ENCODE data around the gene ARHGEF37.
A peak's percentile ranks its signal among the peaks of the same experiment; 100 is the strongest.

Gene ARHGEF37

DNA sequence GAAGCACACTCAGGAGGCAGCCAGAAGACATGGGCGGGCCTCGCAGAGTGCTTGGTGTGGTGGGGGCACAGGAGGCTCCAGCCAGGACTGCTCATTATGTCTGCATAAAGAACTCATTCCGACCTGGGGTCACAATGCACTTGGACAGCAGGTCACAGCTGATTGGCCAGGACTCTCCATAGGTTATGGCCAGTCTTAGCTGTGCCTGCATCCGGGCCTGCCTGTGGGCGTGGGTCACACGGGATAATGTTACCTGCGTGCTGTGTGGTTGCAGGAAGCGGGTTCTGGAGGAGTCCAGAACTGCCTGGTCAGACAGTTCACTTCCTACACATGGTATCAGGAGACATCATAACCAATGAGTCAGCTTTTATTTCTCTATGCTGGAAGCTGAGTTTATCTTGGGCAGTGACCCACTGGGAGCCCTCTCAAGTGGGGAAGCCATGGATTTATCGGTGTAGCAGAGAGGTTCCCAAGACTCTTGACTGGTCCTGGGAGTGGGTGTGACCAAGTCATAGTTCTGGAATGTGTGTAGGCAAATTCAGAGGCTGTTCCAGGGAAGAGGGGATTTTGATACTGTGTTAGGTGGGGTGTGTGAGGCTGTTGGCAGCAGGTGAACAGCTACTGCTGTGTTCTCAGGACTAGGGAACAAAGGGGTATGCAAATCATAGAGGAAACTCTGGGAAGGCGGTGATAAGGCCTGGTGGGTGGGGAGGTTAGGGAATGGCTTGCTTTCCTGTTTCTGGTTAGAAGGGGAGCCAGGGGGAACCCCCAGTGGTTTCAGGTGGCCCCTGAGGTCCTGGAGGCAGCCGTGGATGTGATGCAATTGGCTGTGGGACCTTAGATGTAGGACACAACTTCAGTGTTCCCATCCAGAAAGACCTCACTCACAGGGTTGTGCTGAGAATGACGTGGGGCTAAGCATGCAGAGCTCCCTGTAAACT, 51.3 kb downstream of the ARHGEF37 start:
- TF ChIP-seq, protein P1, sequence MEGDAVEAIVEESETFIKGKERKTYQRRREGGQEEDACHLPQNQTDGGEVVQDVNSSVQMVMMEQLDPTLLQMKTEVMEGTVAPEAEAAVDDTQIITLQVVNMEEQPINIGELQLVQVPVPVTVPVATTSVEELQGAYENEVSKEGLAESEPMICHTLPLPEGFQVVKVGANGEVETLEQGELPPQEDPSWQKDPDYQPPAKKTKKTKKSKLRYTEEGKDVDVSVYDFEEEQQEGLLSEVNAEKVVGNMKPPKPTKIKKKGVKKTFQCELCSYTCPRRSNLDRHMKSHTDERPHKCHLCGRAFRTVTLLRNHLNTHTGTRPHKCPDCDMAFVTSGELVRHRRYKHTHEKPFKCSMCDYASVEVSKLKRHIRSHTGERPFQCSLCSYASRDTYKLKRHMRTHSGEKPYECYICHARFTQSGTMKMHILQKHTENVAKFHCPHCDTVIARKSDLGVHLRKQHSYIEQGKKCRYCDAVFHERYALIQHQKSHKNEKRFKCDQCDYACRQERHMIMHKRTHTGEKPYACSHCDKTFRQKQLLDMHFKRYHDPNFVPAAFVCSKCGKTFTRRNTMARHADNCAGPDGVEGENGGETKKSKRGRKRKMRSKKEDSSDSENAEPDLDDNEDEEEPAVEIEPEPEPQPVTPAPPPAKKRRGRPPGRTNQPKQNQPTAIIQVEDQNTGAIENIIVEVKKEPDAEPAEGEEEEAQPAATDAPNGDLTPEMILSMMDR (IDR thresholded peaks at IDR 0.05; ENCODE audit: low read depth, low read length, missing control alignments) = no peak
- H3K4me3 ChIP-seq (ENCODE audit: low read depth, low read length) = no peak overlapping the region
- DNase-seq (ENCODE audit: low read depth) = no peak

DNA sequence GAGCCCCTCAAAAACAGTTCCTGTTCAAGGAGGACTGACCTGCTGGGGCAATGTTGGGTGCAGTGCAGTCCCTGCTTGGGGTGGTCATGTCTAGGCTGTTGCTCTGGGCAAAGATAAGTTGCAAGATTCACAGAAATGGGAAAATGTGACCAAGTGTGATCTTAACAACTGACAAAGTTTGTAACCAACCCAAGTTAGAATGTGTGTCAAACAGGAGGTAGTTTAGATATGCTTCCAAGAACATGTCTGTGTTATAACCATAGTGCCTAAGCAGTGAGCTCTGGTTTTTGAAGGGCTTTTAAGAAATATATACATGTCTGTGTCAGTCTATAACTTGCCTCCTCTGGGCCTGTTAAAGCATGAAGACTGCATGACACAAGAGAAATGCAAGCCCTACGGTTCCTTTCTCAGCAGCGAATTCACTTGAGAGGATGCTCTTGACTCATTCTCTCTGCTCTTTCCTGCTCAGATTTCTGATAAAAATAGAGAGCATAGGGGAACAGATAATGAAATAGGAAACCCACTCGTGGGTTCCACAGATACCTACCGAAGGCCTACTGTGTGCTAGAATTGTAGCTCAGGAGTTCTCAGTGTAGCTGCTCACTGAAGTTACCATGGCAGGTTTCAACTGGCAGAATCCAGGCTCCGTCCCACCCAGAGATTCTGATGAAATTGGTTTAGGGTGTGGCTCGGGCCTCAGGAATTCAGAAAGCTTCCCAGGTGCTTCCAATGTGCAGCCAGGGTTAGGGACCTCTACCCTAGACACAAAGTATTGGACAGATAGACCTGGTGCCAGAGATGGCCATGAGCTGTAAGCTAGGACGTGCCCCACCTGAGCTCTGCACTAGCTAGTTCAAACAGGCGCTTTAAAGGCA, 52.4 kb downstream of the ARHGEF37 start:
- no peak for DNase-seq (ENCODE audit: low read depth)
- TF ChIP-seq, protein P1 (IDR thresholded peaks at IDR 0.05; ENCODE audit: low read depth, low read length, missing control alignments) = no peak
- H3K4me3 ChIP-seq (ENCODE audit: low read depth, low read length) = no peak overlapping the region

DNA sequence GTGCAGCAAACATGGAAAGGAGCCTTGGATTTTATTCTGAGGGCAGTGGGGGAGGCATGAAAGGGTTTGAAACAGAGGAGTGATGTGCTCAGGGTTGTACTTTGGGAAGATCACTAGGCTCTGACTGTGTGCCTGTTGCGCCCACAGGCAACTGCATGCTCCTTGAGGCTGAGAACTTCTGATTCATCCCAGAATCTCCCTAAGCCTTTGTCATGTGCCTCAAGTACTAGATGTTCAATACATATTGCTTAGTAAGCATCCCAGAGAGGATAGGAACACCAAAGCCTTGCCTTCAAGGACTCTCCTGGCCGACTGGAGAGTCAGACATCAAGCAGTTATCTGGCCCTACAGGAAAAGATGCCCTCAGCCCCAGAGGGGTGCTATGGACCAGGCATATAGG, 54.1 kb downstream of the ARHGEF37 start:
- TF ChIP-seq, protein P1 (IDR thresholded peaks at IDR 0.05; ENCODE audit: low read depth, low read length, missing control alignments) = no peak
- no peak for DNase-seq (ENCODE audit: low read depth)
- no peak overlapping the region for H3K4me3 ChIP-seq (ENCODE audit: low read depth, low read length)

DNA sequence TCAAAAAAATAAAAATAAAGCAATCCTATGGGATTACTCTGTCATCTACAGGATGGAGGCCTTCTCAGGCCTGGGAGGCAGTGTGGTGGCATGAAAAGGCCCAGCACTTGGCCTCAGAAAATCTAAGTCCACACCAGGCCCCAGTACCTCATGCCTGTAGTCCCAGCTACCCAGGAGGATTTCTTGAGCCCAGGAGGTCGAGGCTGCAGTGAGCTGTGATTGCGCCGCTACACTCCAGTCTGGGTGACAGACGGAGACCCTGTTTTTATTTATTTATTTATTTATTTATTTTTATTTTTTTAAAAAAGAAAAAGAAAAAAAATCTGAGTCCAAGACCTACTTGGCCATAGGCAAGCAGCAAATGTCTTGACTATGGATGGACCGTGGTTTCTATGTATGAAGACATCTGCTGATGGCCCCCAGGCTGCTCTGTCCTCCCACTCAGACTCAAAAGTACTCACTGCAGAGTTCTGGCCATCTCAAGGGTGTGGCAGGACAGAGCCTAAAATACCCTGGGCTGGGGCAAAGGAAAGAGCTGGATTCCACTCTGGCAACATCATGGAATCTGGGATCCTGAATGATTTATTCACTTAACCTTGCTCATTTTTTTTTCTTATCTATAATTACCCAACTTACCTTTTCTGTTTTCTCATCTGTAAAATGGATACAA, 55.0 kb downstream of the ARHGEF37 start:
- H3K4me3 ChIP-seq (ENCODE audit: low read depth, low read length) = no peak overlapping the region
- no peak for DNase-seq (ENCODE audit: low read depth)
- TF ChIP-seq, protein P1 (IDR thresholded peaks at IDR 0.05; ENCODE audit: low read depth, low read length, missing control alignments) = no peak

DNA sequence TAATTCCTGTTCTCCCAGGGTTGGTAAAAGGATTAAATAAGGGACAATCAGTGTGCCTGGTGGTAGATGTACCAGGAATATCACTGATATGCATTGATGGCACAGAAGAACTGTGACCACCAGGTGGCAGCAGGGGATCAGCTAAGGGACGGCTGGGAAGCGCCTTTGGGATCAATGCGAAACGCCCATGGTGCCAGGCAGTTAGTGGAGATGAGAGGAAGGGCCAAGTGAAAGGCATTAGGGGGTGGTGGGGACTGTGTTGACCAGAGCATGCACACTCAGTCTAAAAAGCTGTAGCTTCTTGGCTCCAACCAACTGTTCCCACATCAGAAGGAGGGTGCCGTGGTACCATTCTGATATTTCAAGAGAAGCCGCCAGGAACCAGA, 55.6 kb downstream of the ARHGEF37 start:
- no peak for DNase-seq (ENCODE audit: low read depth)
- TF ChIP-seq, protein P1 (IDR thresholded peaks at IDR 0.05; ENCODE audit: low read depth, low read length, missing control alignments) = peak; percentile 81
- H3K4me3 ChIP-seq (ENCODE audit: low read depth, low read length) = no peak overlapping the region

DNA sequence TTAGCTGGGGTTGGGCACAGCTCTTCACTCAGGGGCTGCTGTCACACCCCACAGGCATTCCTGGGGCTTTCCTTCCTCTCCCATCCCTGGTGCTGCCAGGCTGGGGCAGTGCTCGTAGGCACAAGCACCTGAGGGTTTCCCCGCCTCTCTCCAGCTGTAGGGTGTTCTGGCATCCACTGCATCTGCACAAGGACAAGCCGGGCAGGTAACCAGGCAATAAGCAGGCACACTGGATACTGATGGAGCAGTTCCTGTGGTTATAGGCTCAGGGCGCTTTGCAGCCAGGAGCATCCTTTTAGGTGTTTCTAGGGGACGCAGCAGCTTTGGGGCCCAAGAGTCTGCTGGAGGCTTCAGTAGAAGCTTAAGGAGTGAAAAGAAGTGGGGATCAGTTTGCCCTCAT, 56.8 kb downstream of the ARHGEF37 start:
- TF ChIP-seq, protein P1 (IDR thresholded peaks at IDR 0.05; ENCODE audit: low read depth, low read length, missing control alignments) = no peak
- H3K4me3 ChIP-seq (ENCODE audit: low read depth, low read length) = no peak overlapping the region
- no peak for DNase-seq (ENCODE audit: low read depth)

Data from GM12864 (cell line).